GM18508 (cell line): Measurements from ENCODE around the gene CD300LD.

Experiments
- ATAC-seq: cut with Tn5 transposase; IDR thresholded peaks from one replicate; pipeline ENCODE4 v1.9.1; 2021; ENCODE audit warnings: moderate number of reproducible peaks; ENCODE audit not compliant: insufficient read depth, unreplicated experiment

The CD300LD gene

GRCh38 chr17:74608511-74608910 is 16.4 kb upstream of the CD300LD start:
- no peak for ATAC-seq

GRCh38 chr17:74607221-74607620 is 15.1 kb upstream of the CD300LD start:
- no peak for ATAC-seq

- ATAC-seq = no peak
These were observed 14.0 kb upstream of the CD300LD start for GRCh38 chr17:74606050-74606449.

GRCh38 chr17:74605361-74605760 is 13.3 kb upstream of the CD300LD start:
- no peak for ATAC-seq

- no peak for ATAC-seq
These were observed 12.7 kb upstream of the CD300LD start for GRCh38 chr17:74604761-74605160.

- ATAC-seq = no peak
These were observed 12.1 kb upstream of the CD300LD start for GRCh38 chr17:74604200-74604599.

GRCh38 chr17:74603746-74604145 is 11.7 kb upstream of the CD300LD start:
- ATAC-seq = no peak

- no peak for ATAC-seq
These were observed 11.1 kb upstream of the CD300LD start for GRCh38 chr17:74603037-74603635.

- ATAC-seq = no peak
These were observed 10.0 kb upstream of the CD300LD start for GRCh38 chr17:74601944-74602572.

GRCh38 chr17:74599448-74599939 is 7.4 kb upstream of the CD300LD start:
- ATAC-seq = no peak

GRCh38 chr17:74599023-74599399 is 6.9 kb upstream of the CD300LD start:
- ATAC-seq = no peak

GRCh38 chr17:74598346-74599022 is 6.4 kb upstream of the CD300LD start:
- no peak for ATAC-seq

- no peak for ATAC-seq
These were observed 5.1 kb upstream of the CD300LD start for GRCh38 chr17:74597069-74597790.

GRCh38 chr17:74595037-74595750 is 3.1 kb upstream of the CD300LD start:
- ATAC-seq = no peak

- no peak for ATAC-seq
These were observed 580 bp downstream of the CD300LD start for GRCh38 chr17:74591503-74591902.

GRCh38 chr17:74585711-74586110 is 6.4 kb downstream of the CD300LD start:
- no peak for ATAC-seq

- no peak for ATAC-seq
These were observed 7.6 kb downstream of the CD300LD start for GRCh38 chr17:74584292-74585060.

- no peak for ATAC-seq
These were observed 9.4 kb downstream of the CD300LD start for GRCh38 chr17:74582633-74583032.

- no peak for ATAC-seq
These were observed 12.2 kb downstream of the CD300LD start for GRCh38 chr17:74579900-74580299.

- ATAC-seq = no peak
These were observed 13.1 kb downstream of the CD300LD start for GRCh38 chr17:74578979-74579378.
